ENCODE data around the gene OGA.
A peak's percentile ranks its signal among the peaks of the same experiment; 100 is the strongest.

The OGA gene

DNA sequence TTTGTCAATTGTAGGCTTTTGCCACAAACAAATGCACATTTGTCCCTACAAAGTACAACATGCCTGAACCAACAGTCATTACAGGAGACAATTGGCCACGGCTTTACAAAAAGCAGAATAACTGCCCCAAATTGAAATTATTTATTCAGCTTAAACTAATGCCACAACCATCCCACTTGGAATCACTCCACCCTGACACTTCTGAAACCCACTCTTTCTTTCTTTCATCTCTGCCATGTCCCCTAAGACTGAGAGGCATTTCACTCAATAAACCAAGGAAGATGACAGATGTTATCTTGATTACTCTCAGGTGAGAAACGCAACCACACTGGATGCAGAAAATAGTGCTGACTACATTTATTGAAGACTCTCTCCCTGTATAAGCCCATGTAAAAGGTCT, 32.4 kb downstream of the OGA start:
- TF ChIP-seq, protein P1, sequence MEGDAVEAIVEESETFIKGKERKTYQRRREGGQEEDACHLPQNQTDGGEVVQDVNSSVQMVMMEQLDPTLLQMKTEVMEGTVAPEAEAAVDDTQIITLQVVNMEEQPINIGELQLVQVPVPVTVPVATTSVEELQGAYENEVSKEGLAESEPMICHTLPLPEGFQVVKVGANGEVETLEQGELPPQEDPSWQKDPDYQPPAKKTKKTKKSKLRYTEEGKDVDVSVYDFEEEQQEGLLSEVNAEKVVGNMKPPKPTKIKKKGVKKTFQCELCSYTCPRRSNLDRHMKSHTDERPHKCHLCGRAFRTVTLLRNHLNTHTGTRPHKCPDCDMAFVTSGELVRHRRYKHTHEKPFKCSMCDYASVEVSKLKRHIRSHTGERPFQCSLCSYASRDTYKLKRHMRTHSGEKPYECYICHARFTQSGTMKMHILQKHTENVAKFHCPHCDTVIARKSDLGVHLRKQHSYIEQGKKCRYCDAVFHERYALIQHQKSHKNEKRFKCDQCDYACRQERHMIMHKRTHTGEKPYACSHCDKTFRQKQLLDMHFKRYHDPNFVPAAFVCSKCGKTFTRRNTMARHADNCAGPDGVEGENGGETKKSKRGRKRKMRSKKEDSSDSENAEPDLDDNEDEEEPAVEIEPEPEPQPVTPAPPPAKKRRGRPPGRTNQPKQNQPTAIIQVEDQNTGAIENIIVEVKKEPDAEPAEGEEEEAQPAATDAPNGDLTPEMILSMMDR (IDR thresholded peaks at IDR 0.05; ENCODE audit: low read depth, low read length, missing control alignments) = no peak
- Histone ChIP-seq H3K27me3 (replicated peaks) (no peaks in the 10 kb centered on the region), H3K4me3 (ENCODE audit: low read depth, low read length) (no peak overlapping the region), H3K27ac (no peak overlapping the region), H3K36me3 (replicated peaks) (peaks cover 65% of the 10 kb centered on the region)
- DNase-seq = no peak
- in situ Hi-C loops (cut with HindIII; ENCODE audit: low pct_ligation_motif_present, low sequenced_read_pairs) = no loop called here

DNA sequence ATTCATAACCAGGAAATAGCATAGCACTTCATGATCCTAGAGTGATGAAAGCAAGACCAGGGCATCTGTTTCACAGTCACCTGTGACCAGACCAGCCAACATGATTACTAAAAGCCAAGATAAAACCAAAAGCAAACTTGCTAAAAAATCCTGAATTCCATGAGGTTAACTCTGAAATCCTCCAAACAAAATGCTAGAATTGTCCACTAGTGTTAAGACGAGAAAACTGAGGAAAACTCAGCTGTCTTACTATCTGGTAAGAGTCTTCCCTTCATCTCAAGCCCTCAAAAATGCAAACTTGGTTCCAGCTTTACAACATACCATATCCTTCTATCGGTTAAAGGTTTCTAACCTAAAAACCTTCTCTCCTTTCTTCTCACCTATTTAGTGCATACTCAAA, 33.7 kb downstream of the OGA start:
- H3K4me3 ChIP-seq (ENCODE audit: low read depth, low read length) = no peak overlapping the region
- in situ Hi-C loops (cut with HindIII; ENCODE audit: low pct_ligation_motif_present, low sequenced_read_pairs) = no loop called here
- H3K27ac ChIP-seq = no peak overlapping the region
- no peaks in the 10 kb centered on the region for H3K27me3 ChIP-seq (replicated peaks)
- no peak for DNase-seq
- peaks cover 54% of the 10 kb centered on the region for H3K36me3 ChIP-seq (replicated peaks)
- TF ChIP-seq, protein P1 (IDR thresholded peaks at IDR 0.05; ENCODE audit: low read depth, low read length, missing control alignments) = no peak

DNA sequence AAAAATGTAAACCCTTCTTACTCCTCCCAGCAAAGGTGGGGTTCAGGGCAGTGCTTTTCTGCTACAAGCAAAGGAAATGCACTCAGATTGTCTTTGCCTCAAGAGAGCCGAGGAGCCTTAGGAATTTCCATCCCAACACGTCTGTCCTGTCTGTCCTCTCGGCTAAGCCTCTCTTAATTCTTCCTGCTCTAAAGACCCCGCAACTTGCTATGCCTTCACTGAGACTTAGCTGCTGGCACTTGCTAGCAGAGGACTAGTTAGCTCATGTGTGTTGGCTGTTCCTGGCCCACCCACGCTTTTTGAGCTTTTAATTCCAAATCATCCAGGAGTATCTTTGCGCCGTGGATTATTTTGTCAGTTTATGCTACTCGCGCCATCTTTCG, 34.5 kb downstream of the OGA start:
- TF ChIP-seq, protein P1 (IDR thresholded peaks at IDR 0.05; ENCODE audit: low read depth, low read length, missing control alignments) = no peak
- peaks cover 47% of the 10 kb centered on the region for H3K36me3 ChIP-seq (replicated peaks)
- H3K4me3 ChIP-seq (ENCODE audit: low read depth, low read length) = peak overlapping the region; percentile 92
- no peak for DNase-seq
- in situ Hi-C loops (cut with HindIII; ENCODE audit: low pct_ligation_motif_present, low sequenced_read_pairs) = no loop called here
- peak overlapping the region; percentile 1 for H3K27ac ChIP-seq
- H3K27me3 ChIP-seq (replicated peaks) = no peaks in the 10 kb centered on the region

DNA sequence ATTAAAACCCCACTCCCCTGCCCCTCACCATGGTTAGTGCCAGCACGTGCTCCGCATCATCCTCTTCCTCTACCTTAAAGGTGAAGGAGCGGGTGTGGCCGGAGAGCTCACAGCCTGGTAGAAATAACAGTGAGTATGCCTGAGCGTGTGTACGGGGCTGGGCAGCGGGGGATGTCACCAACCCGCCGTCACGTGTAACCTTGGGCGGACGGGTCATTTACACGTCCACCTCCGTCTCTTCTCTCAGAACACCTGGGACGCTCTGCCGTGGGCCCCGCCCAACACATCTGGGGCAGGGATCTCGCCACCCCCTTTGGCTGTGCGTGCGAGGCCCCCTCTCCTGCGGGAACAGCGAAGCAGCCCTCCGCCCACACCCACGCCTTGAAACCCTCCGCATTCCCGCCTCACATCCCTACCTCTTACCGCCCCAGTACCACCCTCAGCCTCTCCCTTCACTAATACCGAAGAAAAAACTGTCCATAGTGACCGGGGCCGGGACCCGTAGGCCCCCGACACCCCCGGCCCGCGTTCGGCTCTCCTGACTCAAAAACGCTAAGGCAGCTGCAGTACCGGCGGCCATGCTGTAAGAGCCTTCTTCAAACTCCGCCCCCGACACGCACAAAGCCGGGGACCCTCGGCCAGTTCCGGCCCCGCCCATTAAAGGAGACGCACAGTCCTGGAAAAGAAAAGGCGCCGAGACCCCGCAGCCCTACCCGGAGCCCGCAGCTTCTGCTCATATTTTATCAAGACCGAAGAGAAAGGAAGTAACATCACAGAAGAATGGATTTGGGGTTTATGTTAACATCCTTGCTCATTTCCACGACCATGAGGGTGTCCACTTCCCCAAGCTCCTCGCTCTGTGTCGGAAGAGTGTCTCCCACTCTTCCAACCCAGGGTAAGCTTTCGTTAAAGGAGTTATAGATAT, 35.2 kb downstream of the OGA start, which contains the start of gene NPM3:
Gene NPM3, minus strand, starts transcription at position 636 of the 925 bp plus-strand sequence. Its CDS starts 56 bp downstream, at position 580.
- DNase-seq = peak; percentile 82
- H3K27ac ChIP-seq = peak within 1 kb of the TSS; percentile 69
- in situ Hi-C loops (cut with HindIII; ENCODE audit: low pct_ligation_motif_present, low sequenced_read_pairs) = no loop called here
- no peaks in the 10 kb centered on the region for H3K27me3 ChIP-seq (replicated peaks)
- peak within 1 kb of the TSS; percentile 92 for H3K4me3 ChIP-seq (ENCODE audit: low read depth, low read length)
- TF ChIP-seq, protein P1 (IDR thresholded peaks at IDR 0.05; ENCODE audit: low read depth, low read length, missing control alignments) = no peak
- peaks cover 41% of the 10 kb centered on the region for H3K36me3 ChIP-seq (replicated peaks)

DNA sequence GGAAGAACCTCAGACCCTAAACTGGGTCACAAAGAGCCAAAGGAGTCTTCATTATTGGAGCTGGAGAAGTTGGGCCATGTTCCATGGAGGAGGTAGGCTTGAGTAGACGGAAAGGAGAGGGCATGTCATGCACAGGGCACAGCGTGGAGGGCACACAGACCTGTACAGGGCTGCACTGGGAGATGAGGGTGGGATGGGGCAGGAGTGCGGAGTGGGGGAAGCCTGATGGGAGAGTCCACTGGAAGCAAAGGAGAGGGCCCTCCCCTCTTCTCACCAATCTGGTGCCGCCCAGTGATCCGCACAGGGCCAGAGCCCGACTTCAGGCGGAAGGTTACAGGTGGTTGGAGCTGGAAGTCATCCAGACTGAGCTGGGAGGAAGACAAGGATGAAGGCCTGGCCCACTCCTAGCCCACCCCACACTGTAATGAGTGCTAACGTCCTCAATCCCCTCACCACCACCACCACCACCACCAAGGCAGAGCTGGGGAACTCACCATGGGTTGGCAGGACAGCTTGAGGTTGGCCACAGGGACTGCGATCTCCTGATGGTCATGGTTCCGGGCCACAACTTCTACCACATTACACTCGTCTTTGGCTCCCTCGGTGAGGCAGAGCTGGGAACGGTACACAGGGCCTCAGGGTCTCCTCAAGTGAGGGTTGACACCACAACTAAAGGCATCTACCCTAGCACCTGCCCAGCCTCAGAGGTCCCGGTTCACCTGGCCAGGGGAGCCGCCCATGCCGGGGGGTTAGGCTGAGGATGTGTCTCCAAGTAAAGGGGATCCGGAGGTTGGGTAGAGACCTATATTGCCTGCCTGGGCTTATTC, 36.0 kb downstream of the OGA start:
- no peak for DNase-seq
- in situ Hi-C loops (cut with HindIII; ENCODE audit: low pct_ligation_motif_present, low sequenced_read_pairs) = no loop called here
- TF ChIP-seq, protein P1 (IDR thresholded peaks at IDR 0.05; ENCODE audit: low read depth, low read length, missing control alignments) = no peak
- Histone ChIP-seq H3K36me3 (replicated peaks) (peaks cover 34% of the 10 kb centered on the region), H3K4me3 (ENCODE audit: low read depth, low read length) (peak overlapping the region; percentile 92), H3K27me3 (replicated peaks) (no peaks in the 10 kb centered on the region), H3K27ac (peak overlapping the region; percentile 69)
